ENCODE measurements around the gene SLC5A5.
"Not testable (repeated sequence)": the region's sequence is repeated elsewhere in the genome, so short reads cannot be mapped to it uniquely, and the experiment has no call there.

Gene SLC5A5

GRCh38 chr19:17883627-17884410 lies 12.1 kb downstream of the SLC5A5 start:
- no peak for DNase-seq (ENCODE audit: low read depth)
- TF ChIP-seq CTCF (IDR thresholded peaks at IDR 0.05; ENCODE audit: low read depth, low read length, missing control alignments): no peak
- no peak overlapping the region for H3K4me3 ChIP-seq (ENCODE audit: low read depth, low read length)

- no peak overlapping the region for H3K4me3 ChIP-seq (ENCODE audit: low read depth, low read length)
- DNase-seq (ENCODE audit: low read depth): no peak
- no peak for TF ChIP-seq CTCF (IDR thresholded peaks at IDR 0.05; ENCODE audit: low read depth, low read length, missing control alignments)
Measured at GRCh38 chr19:17886515-17886914, 14.8 kb downstream of the SLC5A5 start.

DNA sequence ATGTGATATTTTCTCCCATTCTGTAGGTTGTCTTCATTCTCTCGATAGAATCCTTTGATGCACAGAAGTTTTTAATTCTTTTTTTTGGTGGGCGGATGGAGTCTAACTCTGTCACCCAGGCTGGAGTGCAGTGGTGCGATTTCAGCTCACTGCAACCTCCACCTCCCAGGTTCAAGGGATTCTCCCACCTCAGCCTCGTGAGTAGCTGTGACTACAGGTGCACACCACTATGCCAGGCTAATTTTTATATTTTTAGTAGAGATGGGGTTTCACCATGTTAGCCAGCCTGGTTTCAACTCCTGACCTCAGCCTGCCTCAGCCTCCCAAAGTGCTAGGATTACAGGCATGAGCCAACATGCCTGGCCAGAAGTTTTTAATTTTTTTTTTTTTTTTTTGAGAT lies 15.5 kb downstream of the SLC5A5 start:
- not testable (repeated sequence) for DNase-seq (ENCODE audit: low read depth)

GRCh38 chr19:17888260-17888659 lies 16.5 kb downstream of the SLC5A5 start:
- H3K4me3 ChIP-seq (ENCODE audit: low read depth, low read length): no peak overlapping the region
- DNase-seq (ENCODE audit: low read depth): no peak
- no peak for TF ChIP-seq CTCF (IDR thresholded peaks at IDR 0.05; ENCODE audit: low read depth, low read length, missing control alignments)

More for the DNA sequence above, 15.5 kb downstream of the SLC5A5 start:
- H3K4me3 ChIP-seq (ENCODE audit: low read depth, low read length): not testable (repeated sequence)

- no peak for TF ChIP-seq CTCF (IDR thresholded peaks at IDR 0.05; ENCODE audit: low read depth, low read length, missing control alignments)
- DNase-seq (ENCODE audit: low read depth): no peak
- no peak overlapping the region for H3K4me3 ChIP-seq (ENCODE audit: low read depth, low read length)
Measured at GRCh38 chr19:17889609-17890214, 18.0 kb downstream of the SLC5A5 start.

DNA sequence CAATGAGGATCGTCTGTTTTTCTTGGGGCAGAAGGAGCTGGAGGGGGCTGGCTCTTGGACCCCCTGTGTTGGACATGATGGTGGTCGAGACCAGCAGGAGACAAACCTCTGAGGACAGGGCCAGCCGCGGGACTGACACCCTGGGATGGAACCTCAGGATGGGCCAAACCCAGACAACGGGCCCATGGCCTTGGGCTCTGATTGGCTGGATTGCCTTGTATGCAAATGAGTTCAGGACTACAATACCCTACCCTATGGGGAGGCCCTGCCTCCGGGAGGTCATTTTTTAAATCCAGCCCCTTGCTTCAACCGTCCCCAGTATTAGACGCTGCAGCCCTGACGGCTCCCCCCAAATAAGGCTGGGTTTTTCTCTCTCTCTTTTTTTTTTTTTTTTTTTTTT lies 22.0 kb downstream of the SLC5A5 start:
- no peak for DNase-seq (ENCODE audit: low read depth)
- no peak for TF ChIP-seq CTCF (IDR thresholded peaks at IDR 0.05; ENCODE audit: low read depth, low read length, missing control alignments)
- H3K4me3 ChIP-seq (ENCODE audit: low read depth, low read length): no peak overlapping the region

DNA sequence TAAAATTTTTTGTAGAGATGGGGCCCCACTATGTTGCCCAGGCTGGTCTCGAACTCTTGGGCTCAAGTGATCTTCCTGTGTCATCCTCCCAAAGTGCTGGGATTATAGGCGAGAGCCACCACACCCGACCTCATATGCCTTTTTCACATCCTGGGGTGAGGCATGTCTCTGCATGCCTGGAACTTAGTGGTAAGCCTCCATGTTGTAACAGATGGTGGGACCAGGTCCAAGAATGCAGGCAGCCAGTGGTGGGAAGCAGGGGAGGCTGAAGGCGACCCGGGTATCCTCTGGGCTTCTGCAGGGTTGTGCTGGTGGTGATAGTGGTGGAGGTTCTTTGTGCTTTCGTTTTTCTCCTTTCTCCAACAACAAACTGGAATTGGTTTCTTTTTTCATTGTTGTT lies 31.0 kb downstream of the SLC5A5 start:
- no peak overlapping the region for H3K4me3 ChIP-seq (ENCODE audit: low read depth, low read length)
- TF ChIP-seq CTCF (IDR thresholded peaks at IDR 0.05; ENCODE audit: low read depth, low read length, missing control alignments): no peak
- DNase-seq (ENCODE audit: low read depth): no peak
